Esophagus squamous epithelium (tissue), 5 donors: ENCODE results near the gene ANKAR. TPM values are rescaled to one million over a fixed set of nuclear protein-coding genes. Genes with fewer than 3 reads are reported as not detected.
A peak's percentile ranks its signal among the peaks of the same experiment; 100 is the strongest.
"Not testable (repeated sequence)": the region's sequence is repeated elsewhere in the genome, so short reads cannot be mapped to it uniquely, and the experiment has no call there.

Source experiments
- DNase-seq: peaks from one replicate; lab custom pipeline; 2025; lab: John Stamatoyannopoulos, UW
- H3K27ac ChIP-seq, 4 donors: fragments of 200-600 bp; sonication (generic); one replicate each; pipeline ENCODE4 v1.5.1; 2016 to 2019; ENCODE audit warnings: mild to moderate bottlenecking in 1 of 4
- H3K27me3 ChIP-seq, 4 donors: fragments of 200-600 bp; sonication (generic); 1 replicate in 3 of 4; 2 replicates in 1 of 4; pipeline versions ENCODE4 v1.5.1 to v1.6.0; 2017 to 2021; ENCODE audit warnings: antibody characterized with exemption in 1 of 4
- H3K36me3 ChIP-seq, 3 donors: fragments of 200-600 bp; sonication (generic); one replicate each; pipeline ENCODE4 v1.5.1; 2016 to 2019
- H3K4me1 ChIP-seq, 3 donors: fragments of 200-600 bp; sonication (generic); one replicate each; pipeline ENCODE4 v1.5.1; 2017 to 2019
- H3K4me3 ChIP-seq, 4 donors: fragments of 200-600 bp; sonication (generic); 1 replicate in 3 of 4; 2 replicates in 1 of 4; pipeline ENCODE4 v1.5.1; 2016 to 2019; ENCODE audit warnings: mild to moderate bottlenecking in 2 of 4, moderate library complexity in 1 of 4
- H3K9me3 ChIP-seq, 3 donors: fragments of 200-600 bp; sonication (generic); one replicate each; pipeline ENCODE4 v1.5.1; 2016 to 2019
- POLR2A ChIP-seq, 4 donors: fragments of 450-650 bp; IDR thresholded peaks; one replicate each; pipeline ENCODE4 v1.6.1; 2017; ENCODE audit warnings: antibody characterized with exemption in 4 of 4, mild to moderate bottlenecking in 4 of 4, moderate library complexity in 3 of 4
- WGBS, 2 donors: methylation state at CpG; one replicate each; pipeline ENCODE4 v1.1.5; 2018; 5-methylcytosine and 5-hydroxymethylcytosine counted together
- intact Hi-C: fragments of 100-400 bp; cut with DNase I; formaldehyde crosslinking; loops from one replicate; pipeline ENCODE4 v1.15.0; 2022
- total RNA-seq, 4 donors: library from RNA; depleted of rRNA; stranded (reverse); fragments of >200 nt; gene quantifications; one replicate each; pipeline ENCODE4 v1.1.0, GENCODE V29; 2016
- TF ChIP-seq, protein P1 (sequence below), 6 experiments: fragments of 450-650 bp in 4 of 6; fragments of 200-600 bp in 2 of 6; sonication (generic) in 2 of 6; IDR thresholded peaks; one replicate each; pipeline ENCODE4 v1.5.1; 2016 to 2019; ENCODE audit warnings: antibody characterized with exemption in 6 of 6, mild to moderate bottlenecking in 4 of 6, moderate library complexity in 4 of 6
- donor health status: DM: yes; HTN: yes; CAD: no.

The ANKAR gene
- total RNA-seq, 4 donors from 2014 or later, result 1.4 to 10.7 (median 1.9) TPM

DNA sequence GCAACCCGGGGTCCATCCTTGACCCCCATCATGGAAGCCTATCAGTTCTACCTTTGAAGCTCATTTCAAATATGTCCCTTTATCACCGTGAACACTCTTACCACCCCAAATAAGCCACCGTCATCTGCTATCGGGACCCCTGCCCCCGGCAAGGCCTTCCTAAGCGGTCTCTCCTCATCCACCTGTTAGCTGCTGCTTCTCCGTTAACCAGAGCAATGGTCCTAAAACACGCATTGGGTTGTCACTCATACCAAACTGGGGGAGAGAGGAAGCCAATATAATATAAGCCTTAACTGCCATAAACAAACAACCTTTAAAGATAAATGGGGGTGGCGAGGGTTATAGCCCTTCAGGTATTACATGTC is 12.5 kb upstream of the ANKAR start:
- no peak for DNase-seq
- no peaks in the 10 kb centered on the region for H3K9me3 ChIP-seq
- 3 to 7% methylated on average over 9 of the region's 9 CpGs for WGBS, 2 donors
- peak overlapping the region; percentile 89 to 94 (median 90) for H3K27ac ChIP-seq
- TF ChIP-seq, protein P1, sequence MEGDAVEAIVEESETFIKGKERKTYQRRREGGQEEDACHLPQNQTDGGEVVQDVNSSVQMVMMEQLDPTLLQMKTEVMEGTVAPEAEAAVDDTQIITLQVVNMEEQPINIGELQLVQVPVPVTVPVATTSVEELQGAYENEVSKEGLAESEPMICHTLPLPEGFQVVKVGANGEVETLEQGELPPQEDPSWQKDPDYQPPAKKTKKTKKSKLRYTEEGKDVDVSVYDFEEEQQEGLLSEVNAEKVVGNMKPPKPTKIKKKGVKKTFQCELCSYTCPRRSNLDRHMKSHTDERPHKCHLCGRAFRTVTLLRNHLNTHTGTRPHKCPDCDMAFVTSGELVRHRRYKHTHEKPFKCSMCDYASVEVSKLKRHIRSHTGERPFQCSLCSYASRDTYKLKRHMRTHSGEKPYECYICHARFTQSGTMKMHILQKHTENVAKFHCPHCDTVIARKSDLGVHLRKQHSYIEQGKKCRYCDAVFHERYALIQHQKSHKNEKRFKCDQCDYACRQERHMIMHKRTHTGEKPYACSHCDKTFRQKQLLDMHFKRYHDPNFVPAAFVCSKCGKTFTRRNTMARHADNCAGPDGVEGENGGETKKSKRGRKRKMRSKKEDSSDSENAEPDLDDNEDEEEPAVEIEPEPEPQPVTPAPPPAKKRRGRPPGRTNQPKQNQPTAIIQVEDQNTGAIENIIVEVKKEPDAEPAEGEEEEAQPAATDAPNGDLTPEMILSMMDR (IDR thresholded peaks at IDR 0.05), result no peak
- TF ChIP-seq POLR2A (IDR thresholded peaks at IDR 0.05), result no peak
- peaks cover 0 to 24% (median 0%) of the 10 kb centered on the region in 3 donors for H3K36me3 ChIP-seq
- intact Hi-C loops, result no loop called here
- peak overlapping the region; percentile 81 to 91 (median 87) for H3K4me3 ChIP-seq
- H3K4me1 ChIP-seq, result peaks cover 0 to 36% (median 16%) of the 10 kb centered on the region in 3 donors
- H3K27me3 ChIP-seq, result no peaks in the 10 kb centered on the region

DNA sequence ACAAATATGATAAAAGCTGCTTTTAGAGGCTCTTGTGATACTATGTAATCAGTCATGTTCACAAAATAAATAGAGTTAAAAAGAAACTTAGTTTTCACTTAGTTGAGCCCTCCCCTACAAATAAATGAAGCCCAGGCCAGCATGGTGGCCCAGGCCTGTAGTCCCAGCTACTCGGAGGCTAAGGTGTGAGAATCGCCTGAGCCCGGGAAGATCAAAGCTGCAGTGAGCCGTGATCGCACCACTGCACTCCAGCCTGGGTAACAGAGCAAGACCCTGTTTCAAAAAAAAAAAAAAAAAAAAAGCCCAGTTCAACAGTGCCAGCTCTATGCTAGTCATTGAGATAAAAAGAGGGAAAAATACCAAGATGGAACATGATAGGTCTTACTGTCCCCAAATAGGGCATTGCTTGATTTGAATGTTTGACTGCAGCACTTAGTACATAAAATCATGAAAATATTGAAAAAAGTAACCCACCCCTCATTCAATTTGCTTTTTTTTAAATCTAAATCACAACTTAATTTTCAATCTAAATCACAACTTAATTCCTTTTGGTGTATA is 11.7 kb upstream of the ANKAR start:
- Histone ChIP-seq H3K4me3 (peak overlapping the region in 3 of 4 donors; percentile 81 to 91 (median 91)), H3K27me3 (no peaks in the 10 kb centered on the region), H3K9me3 (no peaks in the 10 kb centered on the region), H3K36me3 (peaks cover 0 to 32% (median 7%) of the 10 kb centered on the region in 3 donors), H3K4me1 (peaks cover 0 to 36% (median 16%) of the 10 kb centered on the region in 3 donors), H3K27ac (no peak overlapping the region)
- whole genome bisulfite sequencing, 2 donors, result 53 to 78% methylated on average over 3 to 5 of the region's 5 CpGs
- no peak for DNase-seq
- intact Hi-C loops, result no loop called here
- TF ChIP-seq, protein P1 (IDR thresholded peaks at IDR 0.05), result no peak
- TF ChIP-seq POLR2A (IDR thresholded peaks at IDR 0.05), result no peak

DNA sequence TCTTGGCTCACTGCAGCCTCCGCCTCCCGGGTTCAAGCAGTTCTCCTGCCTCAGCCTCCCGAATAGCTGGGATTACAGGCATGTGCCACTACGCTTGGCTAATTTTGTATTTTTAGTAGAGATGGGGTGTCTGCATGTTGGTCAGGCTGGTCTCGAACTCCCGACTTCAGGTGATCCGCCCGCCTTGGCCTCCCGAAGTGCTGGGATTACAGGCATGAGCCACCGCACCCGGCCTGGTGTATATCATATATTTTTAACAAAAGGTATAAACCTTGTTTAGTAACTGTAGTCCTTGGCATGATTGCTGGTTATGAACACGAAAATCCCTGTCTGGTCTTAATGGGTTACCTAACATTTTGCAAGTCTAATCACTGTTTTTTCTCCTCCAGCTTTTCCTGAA is 11.2 kb upstream of the ANKAR start:
- H3K27ac ChIP-seq, H3K4me3 ChIP-seq, DNase-seq, H3K27me3 ChIP-seq, H3K9me3 ChIP-seq, intact Hi-C loops: not testable (repeated sequence)
- WGBS, 2 donors, result 93 to 96% methylated on average over 10 to 12 of the region's 12 CpGs
- Histone ChIP-seq H3K4me1 (peaks cover 0 to 36% (median 16%) of the 10 kb centered on the region in 3 donors), H3K36me3 (peaks cover 0 to 38% (median 12%) of the 10 kb centered on the region in 3 donors)

DNA sequence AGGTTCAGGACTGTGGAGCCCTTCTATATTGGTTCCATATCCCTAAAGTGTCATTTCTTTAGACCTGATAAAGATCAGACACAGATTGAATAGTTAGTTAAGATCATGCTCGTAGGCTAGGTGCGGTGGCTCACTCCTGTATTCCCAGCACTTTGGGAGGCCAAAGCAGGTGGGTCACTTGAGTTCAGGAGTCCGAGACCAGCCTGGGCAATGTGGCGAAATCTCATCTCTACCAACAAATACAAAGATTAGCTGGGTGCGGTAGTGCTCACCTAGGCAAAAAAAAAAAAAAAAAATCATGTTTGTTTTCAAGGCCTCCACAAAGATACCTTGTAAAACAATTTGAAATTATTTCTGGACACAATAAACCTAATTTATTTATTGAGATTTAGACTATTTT is 4.6 kb upstream of the ANKAR start:
- DNase-seq, result no peak
- intact Hi-C loops, result no loop called here
- Histone ChIP-seq H3K27me3 (no peaks in the 10 kb centered on the region), H3K4me3 (no peak overlapping the region), H3K27ac (no peak overlapping the region), H3K4me1 (peaks cover 0 to 16% (median 7%) of the 10 kb centered on the region in 3 donors), H3K36me3 (peaks cover 0 to 70% (median 17%) of the 10 kb centered on the region in 3 donors), H3K9me3 (no peaks in the 10 kb centered on the region)
- 94 to 98% methylated on average over 5 of the region's 5 CpGs for WGBS, 2 donors
- TF ChIP-seq POLR2A (IDR thresholded peaks at IDR 0.05), result no peak
- TF ChIP-seq, protein P1 (IDR thresholded peaks at IDR 0.05), result no peak

DNA sequence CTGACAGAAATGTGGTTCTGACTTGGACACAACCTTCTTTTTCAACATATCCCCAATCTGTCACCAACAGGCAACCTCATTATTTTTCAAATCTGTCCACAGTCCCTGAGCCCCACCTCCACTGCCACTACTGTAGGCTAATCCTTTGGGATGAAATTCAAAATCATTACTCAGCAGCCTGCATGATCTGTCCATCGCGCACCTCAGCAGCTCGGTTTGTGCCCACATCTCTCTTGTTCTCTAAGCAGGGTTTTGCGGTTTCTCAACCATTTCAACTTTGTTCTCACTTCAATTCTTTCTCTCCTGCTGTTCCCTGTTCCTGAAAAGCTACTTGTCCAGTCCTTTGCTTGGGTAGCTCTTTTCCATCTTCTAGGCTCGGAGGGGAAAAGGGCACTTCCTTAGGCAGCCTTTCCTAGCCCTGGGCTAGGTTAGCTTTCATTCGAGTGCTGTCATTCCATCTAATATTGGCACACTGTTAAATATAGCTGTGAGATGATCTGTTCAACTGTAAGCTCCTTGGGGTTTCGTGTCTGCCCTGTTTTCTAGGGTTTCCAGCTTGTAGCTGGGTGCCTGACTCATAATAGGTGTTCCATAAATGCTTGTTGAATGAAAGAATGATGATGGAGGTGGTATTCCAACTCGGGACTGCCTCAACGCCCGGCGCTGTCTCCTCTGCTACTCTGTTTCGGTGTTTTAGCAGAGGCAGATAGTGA is 653 bp upstream of the ANKAR start:
- Histone ChIP-seq H3K4me1 (peaks cover 4 to 30% (median 11%) of the 10 kb centered on the region in 3 donors), H3K36me3 (peaks cover 0 to 36% (median 0%) of the 10 kb centered on the region in 3 donors), H3K27ac (peak overlapping the region; percentile 88 to 98 (median 95)), H3K27me3 (no peaks in the 10 kb centered on the region), H3K9me3 (no peaks in the 10 kb centered on the region), H3K4me3 (peak overlapping the region; percentile 56 to 85 (median 70))
- WGBS, 2 donors, result 20 to 48% methylated on average over 7 to 12 of the region's 12 CpGs
- no peak for DNase-seq
- TF ChIP-seq, protein P1 (IDR thresholded peaks at IDR 0.05), result no peak
- TF ChIP-seq POLR2A (IDR thresholded peaks at IDR 0.05), result no peak
- intact Hi-C loops, result no loop called here
